Hematopoietic multipotent progenitor cell (in vitro differentiated cells): ENCODE measurements around the gene DNAJC2. TPM values are rescaled to one million over a fixed set of nuclear protein-coding genes. Genes with fewer than 3 reads are reported as not detected.

Experiments used
- DNase-seq, 3 donors: peaks; one replicate each; pipeline ENCODE4 v3.0.0-alpha.2; 2011 to 2015; ENCODE audit warnings: low read depth in 2 of 3, low spot score in 2 of 3
- total RNA-seq: library from RNA; depleted of rRNA; stranded (reverse); fragments of >200 nt; gene quantifications from one replicate; pipeline ENCODE4 v1.2.3, GENCODE V29; 2012

Gene DNAJC2, protein sequence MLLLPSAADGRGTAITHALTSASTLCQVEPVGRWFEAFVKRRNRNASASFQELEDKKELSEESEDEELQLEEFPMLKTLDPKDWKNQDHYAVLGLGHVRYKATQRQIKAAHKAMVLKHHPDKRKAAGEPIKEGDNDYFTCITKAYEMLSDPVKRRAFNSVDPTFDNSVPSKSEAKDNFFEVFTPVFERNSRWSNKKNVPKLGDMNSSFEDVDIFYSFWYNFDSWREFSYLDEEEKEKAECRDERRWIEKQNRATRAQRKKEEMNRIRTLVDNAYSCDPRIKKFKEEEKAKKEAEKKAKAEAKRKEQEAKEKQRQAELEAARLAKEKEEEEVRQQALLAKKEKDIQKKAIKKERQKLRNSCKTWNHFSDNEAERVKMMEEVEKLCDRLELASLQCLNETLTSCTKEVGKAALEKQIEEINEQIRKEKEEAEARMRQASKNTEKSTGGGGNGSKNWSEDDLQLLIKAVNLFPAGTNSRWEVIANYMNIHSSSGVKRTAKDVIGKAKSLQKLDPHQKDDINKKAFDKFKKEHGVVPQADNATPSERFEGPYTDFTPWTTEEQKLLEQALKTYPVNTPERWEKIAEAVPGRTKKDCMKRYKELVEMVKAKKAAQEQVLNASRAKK
- 13.7 TPM for total RNA-seq

DNA sequence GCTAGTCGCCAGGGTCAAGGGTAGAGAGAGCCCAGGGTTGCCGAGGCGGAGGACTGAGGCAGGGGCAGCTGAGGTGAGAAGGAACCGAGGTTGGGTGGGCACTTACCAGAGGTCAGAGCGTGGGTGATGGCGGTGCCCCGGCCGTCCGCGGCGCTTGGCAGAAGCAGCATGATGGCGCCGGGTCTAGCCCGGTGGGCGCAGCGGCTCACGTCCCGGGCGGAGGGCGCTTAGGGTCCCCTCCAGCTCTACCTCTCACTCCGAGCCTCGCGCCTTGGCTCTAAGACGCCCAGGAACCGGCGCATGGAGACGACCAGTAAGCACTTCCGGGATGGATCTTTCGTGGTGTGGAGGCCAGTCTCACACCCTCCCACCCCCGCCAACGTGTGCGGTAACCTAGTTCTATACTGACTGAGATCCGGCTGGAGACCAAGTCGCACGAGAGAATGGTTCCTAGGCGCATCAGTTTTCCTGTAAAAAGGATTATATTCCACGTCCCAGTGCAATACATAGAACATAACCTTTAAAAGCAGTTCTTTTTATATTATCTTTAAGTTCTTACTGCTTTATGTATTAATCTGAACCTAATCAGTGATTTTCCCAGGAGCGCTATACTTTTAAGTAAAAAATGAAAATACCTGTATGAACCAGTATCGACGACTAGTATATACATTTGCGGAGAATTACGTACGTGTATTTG is at the start of gene DNAJC2:
TSS of gene DNAJC2 (minus strand) at position 315 of the 697 bp plus-strand sequence. CDS start at position 170, 145 bp downstream.
- DNase-seq = peak; percentile 70 to 95 (median 88)

DNA sequence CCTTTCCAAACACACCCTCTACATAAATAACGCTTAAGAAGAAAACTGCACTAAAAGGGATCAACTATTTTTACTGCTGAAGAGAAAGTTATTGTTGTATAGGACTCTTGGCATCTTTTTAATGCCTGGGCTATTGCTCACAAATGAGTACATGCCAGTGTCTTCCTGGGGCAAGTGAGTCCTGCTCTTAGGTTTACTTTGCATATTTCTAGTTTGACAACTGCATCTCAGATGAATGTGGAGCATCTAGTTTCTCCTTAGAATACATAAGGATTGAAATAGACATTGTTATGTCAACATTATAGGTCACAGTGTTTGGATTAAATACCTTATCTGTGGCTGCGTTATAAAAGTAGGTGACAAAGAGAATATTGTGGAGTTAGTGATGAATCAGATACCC is 47.4 kb upstream of the DNAJC2 start:
- no peak for DNase-seq

DNA sequence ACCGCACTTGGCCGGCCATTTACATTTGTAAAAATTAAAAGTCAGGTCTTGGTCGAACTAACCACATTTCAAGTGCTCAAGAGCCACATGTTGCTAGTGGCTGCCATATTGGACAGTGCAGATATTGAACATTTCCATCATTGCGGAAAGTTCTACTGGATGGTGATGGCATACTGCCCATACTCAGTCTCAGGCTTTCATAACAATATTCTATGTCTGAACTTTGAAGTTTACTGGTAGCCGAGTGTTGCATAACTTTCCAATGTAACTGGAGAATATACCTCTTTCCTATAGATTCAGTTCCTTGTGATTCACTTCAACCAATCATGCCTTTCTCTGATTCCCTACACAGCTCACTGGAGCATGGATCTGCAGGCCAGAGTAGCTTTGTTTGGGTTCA is 46.6 kb upstream of the DNAJC2 start:
- DNase-seq = no peak

DNA sequence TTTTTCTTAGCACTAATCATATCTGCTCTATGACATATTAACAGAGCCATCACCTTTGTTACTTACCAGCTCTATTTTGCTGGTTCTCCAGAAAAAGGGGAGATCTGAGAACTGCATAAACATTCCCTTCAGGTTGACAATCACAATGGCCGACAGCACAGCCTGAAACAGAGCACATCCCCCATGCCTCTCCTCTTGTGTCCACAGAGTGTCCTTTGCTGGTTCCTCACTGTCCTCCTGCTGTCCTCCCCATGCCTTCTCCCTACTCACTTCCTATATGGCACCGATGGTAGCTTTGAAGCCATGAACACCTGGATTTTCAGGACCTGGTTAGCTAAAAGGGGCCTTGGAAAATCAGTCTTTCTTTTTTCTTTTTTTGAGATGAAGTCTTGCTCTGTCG is 44.7 kb upstream of the DNAJC2 start:
- DNase-seq = no peak

DNA sequence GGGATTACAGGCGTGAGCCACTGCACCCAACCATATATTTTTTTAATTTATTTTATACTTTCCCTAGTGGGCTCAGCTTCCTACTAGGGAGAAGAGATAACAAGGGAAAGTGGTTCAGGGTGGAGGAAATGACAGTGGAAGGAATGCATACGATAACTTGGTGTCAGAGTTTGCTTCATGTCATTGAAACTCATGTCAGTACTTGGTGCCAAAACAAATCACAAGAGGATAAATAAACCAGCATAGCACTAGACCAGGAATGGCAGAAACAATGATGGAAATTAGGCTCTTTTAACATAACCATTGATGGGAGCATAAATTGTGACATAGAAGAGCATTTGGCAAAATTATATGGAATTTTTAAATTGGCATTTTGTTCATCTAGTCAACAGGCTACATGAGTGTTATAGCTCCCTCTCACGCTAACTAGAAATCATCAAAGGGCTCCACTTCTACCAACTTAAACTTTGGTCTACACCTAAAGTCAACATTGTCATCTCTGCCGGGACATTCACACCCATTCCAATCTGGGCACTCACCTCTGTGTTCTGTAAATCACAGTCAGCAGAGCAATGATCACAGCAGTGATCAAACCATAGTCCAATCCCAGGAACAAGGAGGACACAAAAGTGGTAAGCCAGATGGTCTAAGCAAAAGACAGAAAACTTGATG is 44.0 kb upstream of the DNAJC2 start:
- DNase-seq = no peak

DNA sequence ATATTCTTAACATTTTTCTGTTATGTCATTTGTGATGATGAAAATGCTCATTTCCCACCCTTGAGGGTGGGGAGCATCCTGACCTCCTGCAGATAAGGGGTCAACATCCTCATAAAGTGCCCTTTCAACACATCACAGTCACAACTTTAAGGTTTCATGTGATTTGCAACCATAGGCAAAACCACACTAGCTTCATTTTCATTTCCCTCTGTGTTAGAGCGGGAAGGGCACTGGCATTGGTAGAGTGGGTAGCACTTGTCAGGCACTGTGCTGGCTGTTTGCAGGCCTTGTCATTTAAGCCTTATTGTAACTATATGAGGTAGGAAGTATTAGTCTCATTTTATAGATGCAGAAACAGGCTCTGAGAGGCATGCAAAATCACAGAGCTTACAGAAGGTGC is 42.7 kb upstream of the DNAJC2 start:
- no peak for DNase-seq

DNA sequence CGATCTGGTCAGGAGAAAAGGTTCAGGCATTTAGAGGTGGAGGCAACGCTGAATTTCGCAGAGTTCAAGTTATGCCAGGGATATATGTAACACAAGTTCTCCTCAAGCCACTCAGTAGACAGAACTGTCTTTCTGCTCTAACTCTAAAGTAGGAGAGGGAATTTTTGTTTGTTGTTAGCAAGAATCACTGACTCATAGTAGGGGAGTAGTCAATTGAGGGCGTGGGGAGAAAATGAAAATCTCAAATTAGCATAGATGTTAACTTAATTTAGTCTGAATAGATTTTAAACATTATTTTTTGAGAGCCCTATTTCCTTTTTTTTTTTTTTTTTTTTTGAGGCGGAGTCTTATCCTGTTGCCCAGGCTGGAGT is 37.5 kb upstream of the DNAJC2 start:
- DNase-seq = no peak

DNA sequence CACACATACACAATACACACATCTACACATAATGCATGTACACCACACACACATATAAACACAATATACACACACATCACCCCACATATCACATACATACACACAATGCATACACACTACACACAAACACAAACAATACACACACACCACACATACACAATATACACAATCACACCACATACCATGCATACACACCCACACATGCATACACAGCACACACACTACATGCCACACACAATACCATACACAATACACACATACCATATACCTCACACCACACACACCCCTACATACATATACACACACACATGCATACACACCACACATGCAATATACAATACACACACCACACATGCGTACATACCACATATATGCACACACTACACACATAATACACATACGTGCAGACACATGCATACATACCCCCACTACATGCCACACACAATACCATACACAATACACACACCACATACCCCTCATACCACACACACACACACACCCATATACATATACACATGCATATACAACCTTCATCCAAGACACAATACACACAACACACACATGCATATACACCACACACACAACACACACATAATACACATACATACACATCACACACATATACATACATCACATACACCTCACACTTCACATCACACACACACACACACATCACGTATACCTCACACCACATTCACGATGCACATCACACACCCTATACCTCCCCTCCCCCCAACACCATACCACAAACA is 36.9 kb upstream of the DNAJC2 start:
- DNase-seq = no peak

DNA sequence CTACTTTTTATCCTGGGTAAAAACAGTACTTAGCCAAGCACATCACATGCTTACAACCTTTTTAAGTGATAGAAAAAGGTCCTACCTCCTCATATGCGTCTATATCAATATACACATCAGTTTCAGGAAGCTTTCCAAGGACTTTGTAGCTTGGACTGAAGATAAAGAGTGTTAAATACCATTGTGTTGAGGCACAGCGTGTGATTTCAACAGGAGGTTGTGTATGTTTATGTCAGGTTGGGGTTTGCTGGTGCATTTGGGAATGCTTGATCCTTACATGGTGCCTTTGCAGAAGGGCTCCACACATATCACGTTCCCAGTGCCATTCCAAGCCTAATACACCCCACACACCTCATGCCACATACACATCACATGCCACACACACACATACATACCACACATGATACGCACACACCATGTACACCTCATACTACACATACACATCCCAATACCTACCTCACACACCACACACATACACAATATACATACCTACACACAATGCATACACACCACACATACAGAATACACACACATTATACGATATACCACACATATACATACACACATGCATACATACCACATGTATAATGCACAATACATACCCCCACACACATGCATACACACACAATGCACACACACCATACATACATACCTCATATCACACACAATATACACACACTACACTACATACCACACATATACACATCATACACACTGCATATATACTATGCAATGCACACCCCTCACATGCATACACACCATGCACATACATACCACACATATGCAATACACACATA is 36.0 kb upstream of the DNAJC2 start:
- DNase-seq = no peak

DNA sequence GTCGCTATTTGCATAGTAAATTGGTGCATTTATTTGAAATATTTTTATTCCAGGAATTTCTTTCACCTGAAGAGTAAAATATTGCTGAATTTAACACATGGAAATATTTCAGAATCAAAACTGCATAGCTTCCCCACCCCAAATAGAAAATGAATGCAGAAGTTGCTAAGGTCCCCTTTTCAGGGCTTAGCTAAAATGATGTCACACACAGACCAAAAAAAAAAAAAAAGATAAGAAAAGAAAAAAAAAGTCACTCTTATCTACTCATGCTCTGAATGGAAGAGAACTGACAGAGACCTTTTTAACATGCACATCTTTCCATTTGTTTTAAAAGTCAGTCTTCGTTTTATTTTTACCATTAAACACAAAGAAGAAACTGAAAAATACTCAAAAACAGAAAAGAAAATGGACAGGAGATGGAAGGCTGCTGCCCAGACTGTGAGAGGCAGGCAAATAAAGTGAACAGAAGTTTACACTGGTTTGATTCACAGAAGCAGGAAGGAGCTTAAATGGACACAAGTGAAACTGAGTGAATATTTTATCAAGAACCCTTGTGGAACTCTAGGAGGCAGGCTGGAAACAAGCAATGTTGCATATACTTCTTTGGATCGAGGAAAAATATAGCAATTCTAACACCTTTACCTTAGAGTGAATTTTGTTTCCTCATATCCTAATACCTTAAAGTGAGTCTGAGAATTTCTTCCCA is 34.9 kb upstream of the DNAJC2 start:
- peak in 1 of 3 donors; percentile 7 for DNase-seq

DNA sequence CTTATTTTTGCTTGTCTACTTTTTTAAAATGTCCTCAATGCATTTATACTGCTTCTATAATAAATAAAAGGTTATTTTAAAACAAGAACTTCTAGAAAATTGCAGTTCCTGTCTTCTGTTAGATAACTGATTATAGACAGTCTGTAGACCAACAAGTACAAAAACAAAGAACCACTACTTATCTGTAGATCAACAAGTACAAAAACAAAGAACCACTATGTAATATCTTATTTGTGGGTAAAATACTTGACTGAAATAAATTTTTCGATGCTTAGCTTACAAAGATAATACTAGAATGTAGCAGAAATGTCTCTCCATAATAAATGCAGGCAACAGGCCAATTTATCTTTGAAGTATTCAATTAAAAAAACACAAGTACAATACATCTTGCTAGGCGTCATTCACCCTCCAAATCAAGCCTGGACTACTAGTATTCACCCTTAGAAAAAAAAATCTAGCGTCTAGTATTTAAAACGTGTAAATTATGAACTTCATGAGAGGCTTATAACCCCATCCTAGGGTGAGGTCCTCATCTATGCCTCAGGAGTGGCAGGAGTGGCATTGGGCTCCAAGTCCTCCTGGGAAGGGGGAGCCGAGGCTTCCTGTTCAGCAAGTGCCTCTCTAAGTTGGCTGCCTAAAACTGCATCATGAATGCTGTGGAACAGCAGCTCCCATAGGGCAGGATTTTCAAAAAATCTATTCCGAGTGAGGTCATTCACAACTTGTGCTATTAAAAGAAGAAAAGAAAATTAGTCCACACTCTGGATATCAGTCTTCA is 29.5 kb upstream of the DNAJC2 start:
- no peak for DNase-seq

DNA sequence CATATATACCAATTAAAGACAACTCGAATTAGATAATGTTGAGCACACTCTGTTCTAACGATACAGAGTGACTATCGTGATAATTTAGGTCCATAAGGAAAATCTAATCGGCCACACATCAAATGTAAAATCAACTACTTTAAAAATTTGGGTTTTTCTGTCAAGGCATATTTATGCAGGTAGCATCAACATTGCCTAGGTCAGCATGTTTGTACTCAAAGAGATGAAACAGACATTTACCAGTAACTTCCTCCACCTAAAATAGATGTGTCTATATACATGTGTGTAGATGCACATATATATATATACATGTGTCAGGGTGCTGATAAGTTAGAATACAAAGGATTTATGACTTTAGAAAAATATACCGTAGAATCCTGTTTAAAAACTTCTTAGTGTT is 24.9 kb upstream of the DNAJC2 start:
- DNase-seq = no peak

DNA sequence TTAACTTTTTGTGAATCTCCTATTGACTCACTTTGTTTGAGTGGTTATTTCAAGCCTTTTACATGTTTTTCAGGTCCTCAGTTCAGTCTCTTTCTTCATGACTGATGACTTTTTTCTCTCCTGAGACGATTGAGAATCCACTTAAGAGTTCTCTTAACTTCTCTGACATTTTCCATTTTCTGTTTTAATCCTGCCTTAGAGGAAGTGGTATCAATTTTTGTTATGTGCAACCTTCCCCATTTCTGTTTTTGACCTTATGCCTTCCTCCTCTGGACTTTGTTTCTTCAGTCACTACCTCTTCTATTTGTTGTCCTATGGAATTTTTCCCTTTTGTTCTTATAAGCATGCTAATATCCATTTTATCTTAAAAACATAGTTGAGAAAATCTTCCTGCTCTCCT is 5.2 kb upstream of the DNAJC2 start:
- no peak for DNase-seq

DNA sequence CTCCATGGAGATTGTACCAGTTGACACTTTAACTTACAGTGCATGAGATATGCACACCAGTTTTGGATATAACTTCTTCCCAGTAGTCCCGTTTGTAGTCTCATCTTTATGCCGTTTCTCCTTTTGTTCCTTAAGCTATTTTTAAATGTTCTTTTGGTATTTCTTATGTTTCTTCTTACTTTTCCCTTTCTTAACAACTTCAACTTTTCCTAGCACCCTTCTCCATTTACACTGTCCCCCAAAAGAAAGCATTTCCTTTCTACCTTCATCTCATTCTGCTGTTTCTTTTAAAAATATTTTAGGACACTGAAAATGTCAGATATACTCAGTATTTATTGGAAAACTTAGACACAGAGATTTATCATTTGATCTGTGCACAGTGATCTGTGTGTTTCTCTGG is 4.4 kb upstream of the DNAJC2 start:
- no peak for DNase-seq

DNA sequence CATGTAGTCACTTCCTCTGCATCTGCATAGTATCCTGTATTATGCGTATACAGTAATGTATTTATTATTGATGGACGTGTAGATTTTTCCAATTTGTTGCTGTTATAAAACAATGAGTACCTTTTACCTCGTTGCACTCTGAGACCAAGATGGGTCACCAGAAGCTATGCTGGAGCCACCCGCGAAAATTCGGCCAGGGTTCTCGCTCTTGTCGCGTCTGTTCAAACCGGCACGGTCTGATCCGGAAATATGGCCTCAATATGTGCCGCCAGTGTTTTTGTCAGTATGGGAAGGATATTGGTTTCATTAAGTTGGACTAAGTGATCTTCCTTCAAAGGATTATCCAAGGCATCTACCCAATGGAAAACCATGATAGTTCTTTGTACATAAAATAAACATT is 3.9 kb upstream of the DNAJC2 start:
- no peak for DNase-seq

DNA sequence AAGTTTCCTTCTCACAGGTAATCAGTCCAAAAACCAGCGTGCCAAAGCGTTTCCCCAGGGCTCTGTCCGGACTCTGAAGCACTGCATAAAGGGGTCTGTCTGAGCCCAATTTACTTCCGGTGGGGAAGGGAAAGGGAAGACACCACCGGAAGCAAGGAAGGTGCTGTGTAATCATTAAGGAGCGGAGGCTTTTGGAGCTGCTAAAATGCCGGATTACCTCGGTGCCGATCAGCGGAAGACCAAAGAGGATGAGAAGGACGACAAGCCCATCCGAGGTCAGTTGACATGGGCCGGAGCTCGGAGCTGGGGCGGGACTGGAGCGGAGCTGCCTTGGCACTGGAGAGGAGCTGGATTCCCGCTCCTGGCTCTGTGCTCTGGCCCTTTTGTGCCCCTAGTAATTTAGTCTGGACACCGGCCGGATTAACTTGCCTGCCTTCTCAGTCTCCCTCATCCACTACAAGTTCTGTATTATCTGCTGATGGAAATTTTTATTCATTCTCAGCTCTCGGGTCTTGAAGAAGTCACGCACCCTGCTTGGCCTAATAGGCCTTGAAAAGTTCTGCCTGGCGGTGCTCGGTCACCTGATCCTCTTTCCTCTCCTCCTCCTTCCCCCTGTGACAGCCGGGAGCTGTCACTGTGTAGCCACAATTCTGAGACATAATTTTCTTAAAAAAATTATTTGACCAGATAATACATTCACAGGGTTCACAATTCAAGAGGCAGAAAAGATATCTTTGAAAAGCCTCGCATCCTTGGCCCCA is 3.1 kb upstream of the DNAJC2 start, which contains the start of gene PSMC2:
TSS of gene PSMC2 (plus strand) at position 137 of the 761 bp plus-strand sequence. CDS start at position 206, 69 bp downstream.
- peak; percentile 66 to 96 (median 91) for DNase-seq

DNA sequence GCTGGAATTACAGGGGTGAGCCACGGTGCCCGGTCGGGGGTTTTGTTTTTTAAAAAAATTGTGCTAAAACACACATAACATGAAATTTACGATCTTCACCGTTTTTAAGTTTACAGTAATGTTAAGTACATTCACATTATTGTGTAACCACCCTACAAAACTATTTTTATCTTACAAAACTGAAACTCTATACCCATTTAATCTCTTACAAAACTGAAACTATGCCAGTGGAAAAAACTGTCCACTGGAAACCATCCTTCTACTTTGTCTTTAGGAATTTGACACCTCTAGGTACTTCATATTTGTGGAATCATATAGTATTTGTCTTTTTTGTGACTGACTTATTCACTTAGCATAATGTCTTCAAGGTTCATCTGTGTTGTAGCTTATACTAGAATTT is 1.8 kb upstream of the DNAJC2 start:
- no peak for DNase-seq
